Choroid plexus epithelial cell (primary cell): ENCODE measurements around the gene EFCAB8.

Source experiments
- DNase-seq: peaks from one replicate; pipeline ENCODE4 v3.0.0-alpha.2; 2010; ENCODE audit warnings: low read depth
- H3K4me3 ChIP-seq: 2 replicates; pipeline ENCODE4 v1.5.1; 2011; ENCODE audit warnings: low read depth, mild to moderate bottlenecking, control low read depth, low read length, moderate library complexity
- CTCF ChIP-seq: conservative IDR thresholded peaks from 2 replicates; pipeline ENCODE4 v1.5.1; 2011; ENCODE audit warnings: low read depth, mild to moderate bottlenecking, control low read depth, inconsistent platforms, low read length, moderate library complexity

Gene EFCAB8

GRCh38 chr20:33009214-33010132, 150.8 kb downstream of the EFCAB8 start:
- TF ChIP-seq CTCF = no peak
- no peak overlapping the region for H3K4me3 ChIP-seq
- no peak for DNase-seq

DNA sequence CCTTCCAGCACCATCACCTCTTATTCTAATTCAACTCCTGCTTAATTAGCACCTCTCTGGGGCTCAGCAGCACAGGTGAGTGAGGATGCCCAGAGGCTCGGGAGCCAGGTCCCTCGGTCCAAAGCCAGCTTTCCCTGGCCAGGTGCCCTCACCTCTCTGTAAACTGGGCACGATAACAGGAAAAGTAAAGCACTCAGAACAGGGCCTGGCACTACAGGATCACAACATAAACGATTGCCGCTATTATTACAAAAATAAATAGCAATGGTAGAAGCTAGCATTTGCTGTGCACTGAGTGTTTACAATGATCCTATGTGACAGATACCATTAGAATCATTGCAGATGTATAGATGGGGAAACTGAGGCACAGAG, 151.4 kb downstream of the EFCAB8 start:
- no peak for DNase-seq
- TF ChIP-seq CTCF = no peak
- no peak overlapping the region for H3K4me3 ChIP-seq

DNA sequence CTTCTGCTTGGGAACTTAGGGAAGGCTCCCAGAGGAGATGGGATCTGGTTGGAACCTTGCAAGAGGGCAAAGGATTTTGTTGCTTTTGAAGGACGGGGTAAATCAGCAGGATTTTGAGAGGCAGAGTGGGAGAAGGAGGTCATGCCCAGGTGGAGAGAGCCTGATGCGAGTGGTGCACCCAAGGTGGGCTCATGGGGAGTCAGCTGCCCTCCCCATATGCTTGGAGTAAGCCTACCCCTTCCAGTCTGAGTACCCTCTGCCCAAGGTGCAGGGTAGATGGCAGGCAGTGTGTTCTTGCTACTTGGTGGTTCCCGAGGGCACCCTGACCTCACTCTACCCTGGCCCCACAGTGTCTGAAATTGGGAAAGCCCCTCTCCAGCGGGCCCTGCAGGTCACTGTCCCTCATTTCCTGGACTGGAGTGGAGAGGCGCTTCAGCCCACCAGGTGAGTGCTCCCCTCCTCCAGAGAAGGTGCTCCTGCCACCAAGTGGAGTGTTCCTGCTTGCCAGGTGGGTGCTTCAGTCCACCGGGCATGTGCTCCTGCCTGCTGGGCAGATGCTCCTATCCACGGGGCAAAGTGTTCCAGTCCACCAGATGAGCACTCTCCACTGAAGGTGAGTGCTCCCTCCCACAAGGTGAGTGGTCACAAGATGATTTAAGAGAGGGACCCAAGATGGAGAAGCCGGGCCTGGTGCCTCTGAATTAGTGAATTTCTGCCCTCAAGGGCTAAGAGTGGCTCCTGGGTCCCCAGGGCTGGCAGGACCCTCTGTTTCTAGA, 152.1 kb downstream of the EFCAB8 start:
- no peak overlapping the region for H3K4me3 ChIP-seq
- TF ChIP-seq CTCF = no peak
- DNase-seq = no peak
